Measurements from ENCODE around the gene KRI1.

Gene KRI1

DNA sequence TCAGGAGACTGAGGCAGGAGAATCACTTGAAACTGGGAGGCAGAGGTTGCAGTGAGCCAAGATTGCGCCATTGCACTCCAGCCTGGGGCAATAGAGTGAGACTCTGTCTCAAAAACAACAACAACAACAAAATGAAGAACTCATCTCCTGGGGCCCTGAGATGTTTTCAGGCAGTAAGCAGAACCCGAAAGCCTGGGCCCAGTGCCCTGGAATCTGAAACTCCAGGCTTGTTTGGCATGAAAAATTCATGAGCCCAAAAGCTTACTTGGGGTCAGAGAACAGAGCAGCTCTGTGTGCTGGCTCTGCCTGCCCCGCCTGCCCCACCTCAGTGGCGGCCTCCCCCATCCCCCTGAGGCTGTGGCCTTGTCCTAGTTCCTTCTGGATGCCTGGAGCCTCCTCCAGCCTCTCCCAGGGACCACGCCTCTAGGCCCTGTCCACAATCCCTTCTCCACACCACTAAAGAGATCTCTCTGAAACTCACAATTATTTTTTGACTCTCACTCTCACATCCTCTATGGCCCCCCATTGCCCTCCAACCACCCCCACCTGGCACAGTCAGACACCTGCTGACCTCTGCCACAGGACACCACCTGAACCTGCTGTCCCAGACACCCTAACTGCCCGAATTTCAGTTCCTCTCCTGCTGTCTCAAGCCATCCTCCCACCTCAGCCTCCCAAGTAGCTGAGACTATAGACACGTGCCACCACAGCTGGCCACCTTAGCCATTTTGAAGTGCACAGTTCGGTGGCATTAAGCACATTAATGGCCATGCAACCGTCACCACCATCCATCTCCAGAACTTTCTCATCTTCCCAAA lies 28.2 kb upstream of the KRI1 start:
- peak overlapping the region; percentile 19; the same call in 1 of the 2 replicates for H3K4me2 ChIP-seq (ENCODE audit: low read length)

DNA sequence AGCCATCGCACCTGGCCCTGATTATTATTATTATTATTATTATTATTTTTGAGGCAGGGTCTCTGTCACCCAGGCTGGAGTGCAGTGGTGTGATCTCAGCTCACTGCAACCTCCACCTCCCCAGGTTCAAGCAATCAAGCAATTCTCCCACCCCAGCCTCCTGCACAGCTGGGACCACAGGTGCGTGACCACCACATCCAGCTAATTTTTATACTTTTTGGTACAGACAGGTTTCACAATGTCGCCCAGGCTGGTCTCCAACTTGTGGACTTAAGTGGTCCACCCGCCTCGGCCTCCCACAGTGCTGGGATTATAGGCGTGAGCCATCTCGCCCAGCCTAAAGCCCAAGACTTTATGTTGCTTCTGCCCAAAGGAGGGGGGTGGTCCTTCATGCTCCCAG lies 27.3 kb upstream of the KRI1 start:
- H3K36me3 ChIP-seq (ENCODE audit: insufficient read depth, low read length), result no peaks in the 10 kb centered on the region
- no peak overlapping the region for H3K4me3 ChIP-seq (ENCODE audit: low read depth, low read length, poor library complexity, severe bottlenecking)
- H3K9ac ChIP-seq (ENCODE audit: low read length), result no peak overlapping the region
- H3K4me2 ChIP-seq (ENCODE audit: low read length), result no peak overlapping the region
- no peaks in the 10 kb centered on the region for H4K20me1 ChIP-seq (ENCODE audit: insufficient read depth, low read length)
- no peak for TF ChIP-seq EZH2 (IDR thresholded peaks at IDR 0.05; ENCODE audit: borderline replicate concordance, low read length)
- TF ChIP-seq, protein P1, sequence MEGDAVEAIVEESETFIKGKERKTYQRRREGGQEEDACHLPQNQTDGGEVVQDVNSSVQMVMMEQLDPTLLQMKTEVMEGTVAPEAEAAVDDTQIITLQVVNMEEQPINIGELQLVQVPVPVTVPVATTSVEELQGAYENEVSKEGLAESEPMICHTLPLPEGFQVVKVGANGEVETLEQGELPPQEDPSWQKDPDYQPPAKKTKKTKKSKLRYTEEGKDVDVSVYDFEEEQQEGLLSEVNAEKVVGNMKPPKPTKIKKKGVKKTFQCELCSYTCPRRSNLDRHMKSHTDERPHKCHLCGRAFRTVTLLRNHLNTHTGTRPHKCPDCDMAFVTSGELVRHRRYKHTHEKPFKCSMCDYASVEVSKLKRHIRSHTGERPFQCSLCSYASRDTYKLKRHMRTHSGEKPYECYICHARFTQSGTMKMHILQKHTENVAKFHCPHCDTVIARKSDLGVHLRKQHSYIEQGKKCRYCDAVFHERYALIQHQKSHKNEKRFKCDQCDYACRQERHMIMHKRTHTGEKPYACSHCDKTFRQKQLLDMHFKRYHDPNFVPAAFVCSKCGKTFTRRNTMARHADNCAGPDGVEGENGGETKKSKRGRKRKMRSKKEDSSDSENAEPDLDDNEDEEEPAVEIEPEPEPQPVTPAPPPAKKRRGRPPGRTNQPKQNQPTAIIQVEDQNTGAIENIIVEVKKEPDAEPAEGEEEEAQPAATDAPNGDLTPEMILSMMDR (IDR thresholded peaks at IDR 0.05; ENCODE audit: low read length), result no peak
- H3K9me3 ChIP-seq (ENCODE audit: low read length), result no peaks in the 10 kb centered on the region
- peaks cover 52% of the 10 kb centered on the region for H3K4me1 ChIP-seq (ENCODE audit: insufficient read depth, low read length, severe bottlenecking)
- no peaks in the 10 kb centered on the region for H3K79me2 ChIP-seq (ENCODE audit: insufficient read depth, low read length)
- no peaks in the 10 kb centered on the region for H3F3A ChIP-seq (ENCODE audit: insufficient read depth, low read length)
- H3K27me3 ChIP-seq (ENCODE audit: insufficient read depth, low read length), result no peaks in the 10 kb centered on the region
- no peak overlapping the region for H2AFZ ChIP-seq (ENCODE audit: low read length)
- no peaks in the 10 kb centered on the region for H3K9me2 ChIP-seq (ENCODE audit: low read depth, low read length)
- peak overlapping the region; percentile 80 for H3K27ac ChIP-seq (ENCODE audit: low read depth, low read length, poor library complexity, severe bottlenecking)

More for the DNA sequence above, 28.2 kb upstream of the KRI1 start:
- H3K79me2 ChIP-seq (ENCODE audit: insufficient read depth, low read length), result no peaks in the 10 kb centered on the region
- no peaks in the 10 kb centered on the region for H3K9me3 ChIP-seq (ENCODE audit: low read length)
- TF ChIP-seq, protein P1 (IDR thresholded peaks at IDR 0.05; ENCODE audit: low read length), result no peak
- TF ChIP-seq EZH2 (IDR thresholded peaks at IDR 0.05; ENCODE audit: borderline replicate concordance, low read length), result no peak
- peak overlapping the region; percentile 80 for H3K27ac ChIP-seq (ENCODE audit: low read depth, low read length, poor library complexity, severe bottlenecking)
- no peaks in the 10 kb centered on the region for H3F3A ChIP-seq (ENCODE audit: insufficient read depth, low read length)
- no peak overlapping the region for H3K4me3 ChIP-seq (ENCODE audit: low read depth, low read length, poor library complexity, severe bottlenecking)
- H3K9ac ChIP-seq (ENCODE audit: low read length), result no peak overlapping the region
- H2AFZ ChIP-seq (ENCODE audit: low read length), result no peak overlapping the region
- no peaks in the 10 kb centered on the region for H3K36me3 ChIP-seq (ENCODE audit: insufficient read depth, low read length)
- H3K9me2 ChIP-seq (ENCODE audit: low read depth, low read length), result no peaks in the 10 kb centered on the region
- H4K20me1 ChIP-seq (ENCODE audit: insufficient read depth, low read length), result no peaks in the 10 kb centered on the region
- no peaks in the 10 kb centered on the region for H3K27me3 ChIP-seq (ENCODE audit: insufficient read depth, low read length)
- peaks cover 52% of the 10 kb centered on the region for H3K4me1 ChIP-seq (ENCODE audit: insufficient read depth, low read length, severe bottlenecking)

- Histone ChIP-seq H4K20me1 (ENCODE audit: insufficient read depth, low read length) (no peaks in the 10 kb centered on the region), H3K27me3 (ENCODE audit: insufficient read depth, low read length) (no peaks in the 10 kb centered on the region; the same call in 1 of the 2 replicates), H3F3A (ENCODE audit: insufficient read depth, low read length) (no peaks in the 10 kb centered on the region), H3K4me3 (ENCODE audit: low read depth, low read length, poor library complexity, severe bottlenecking) (no peak overlapping the region), H3K4me2 (ENCODE audit: low read length) (no peak overlapping the region), H3K9ac (ENCODE audit: low read length) (no peak overlapping the region), H3K4me1 (ENCODE audit: insufficient read depth, low read length, severe bottlenecking) (peaks cover 15% of the 10 kb centered on the region), H2AFZ (ENCODE audit: low read length) (no peak overlapping the region), H3K9me3 (ENCODE audit: low read length) (no peaks in the 10 kb centered on the region), H3K27ac (ENCODE audit: low read depth, low read length, poor library complexity, severe bottlenecking) (no peak overlapping the region), H3K9me2 (ENCODE audit: low read depth, low read length) (no peaks in the 10 kb centered on the region), H3K36me3 (ENCODE audit: insufficient read depth, low read length) (no peaks in the 10 kb centered on the region), H3K79me2 (ENCODE audit: insufficient read depth, low read length) (no peaks in the 10 kb centered on the region)
- no peak for TF ChIP-seq EZH2 (IDR thresholded peaks at IDR 0.05; ENCODE audit: borderline replicate concordance, low read length)
- TF ChIP-seq, protein P1 (IDR thresholded peaks at IDR 0.05; ENCODE audit: low read length), result no peak
Observed at GRCh38 chr19:10587839-10588150, 22.0 kb upstream of the KRI1 start.
